ENCODE results near the gene GRAMD1A. TPM values are rescaled to one million over a fixed set of nuclear protein-coding genes. Genes with fewer than 3 reads are reported as not detected.

Gene GRAMD1A
- total and polyA plus RNA-seq, 9 of the 15 experiments (the other 6 are each of a cell fraction or from before 2014, with no cell fraction given): 1.4 to 63.8 (median 38.5) TPM

DNA sequence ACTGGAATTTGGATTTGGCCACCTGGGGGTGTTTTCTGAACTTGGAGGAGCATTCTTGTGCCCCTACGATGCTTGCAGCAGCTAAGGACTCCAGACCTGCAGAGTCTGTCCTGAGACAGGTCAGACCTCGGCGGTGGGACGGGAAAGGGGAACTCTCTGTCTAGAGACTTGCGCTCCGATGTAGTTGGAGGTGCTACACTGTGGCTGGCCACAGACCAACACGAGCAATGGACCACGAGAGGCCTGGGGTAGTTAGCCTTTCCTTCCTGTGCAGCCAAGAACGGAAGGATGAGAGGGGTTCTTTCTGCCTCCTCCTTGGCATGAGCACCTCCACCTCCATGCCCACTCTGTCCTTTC lies 5.9 kb upstream of the GRAMD1A start:
- 44% methylated on average over 8 of the region's 9 CpGs for WGBS (ENCODE audit: insufficient coverage, low coverage, missing lambda C conversion rate)
- no peaks in the 10 kb centered on the region for H3K9me1 ChIP-seq (ENCODE audit: control insufficient read depth, insufficient read depth, low read length)
- 0 out of 2 replicates have a peak, but pooled peaks cover 2% of the 10 kb centered on the region for H3K9me3 ChIP-seq (replicated peaks; ENCODE audit: control insufficient read depth, insufficient read depth, low read depth, low read length)
- ChIA-PET CTCF (ENCODE audit: low intra/inter-chr PET ratio) (no interaction called here), POLR2A (no interaction called here)
- peaks cover 7 to 10% of the 10 kb centered on the region in 2 experiments; a peak in 4 of 5 replicates for H3K4me1 ChIP-seq (replicated peaks in 1 of 2; ENCODE audit: control insufficient read depth in 2 of 2, insufficient read depth in 2 of 2, low read length in 2 of 2)
- H3K36me3 ChIP-seq (ENCODE audit: control insufficient read depth, insufficient read depth, low read length): no peaks in the 10 kb centered on the region
- H2AFZ ChIP-seq (ENCODE audit: low read depth, low read length): peak overlapping the region; percentile 49; the same call in 1 of the 2 replicates
- TF ChIP-seq DPF2 (IDR thresholded peaks at IDR 0.05) (no peak), CBX3 (IDR thresholded peaks at IDR 0.05; ENCODE audit: borderline replicate concordance in 1 of 2, low read length in 2 of 2) (0 out of 3 replicates have a peak, but pooled peaks of 1 of the 2 experiments have one; percentile 8), IFI16 (CRISPR knock-in tag; IDR thresholded peaks at IDR 0.05) (no peak), SMARCA5 (IDR thresholded peaks at IDR 0.05) (no peak)
- BruUV-seq (replicated peaks): no TSS peak
- no peak overlapping the region for H3K4me3 ChIP-seq
- no peaks in the 10 kb centered on the region for H3K79me2 ChIP-seq (ENCODE audit: control insufficient read depth, insufficient read depth, low read length)
- peaks cover 0 to 10% of the 10 kb centered on the region in 2 experiments; a peak in 1 of 5 replicates for H3K27me3 ChIP-seq (ENCODE audit: control insufficient read depth in 2 of 2, insufficient read depth in 2 of 2, low read length in 2 of 2)
- in situ Hi-C loops (cut with MboI): no loop called here
- no peak overlapping the region for H3K27ac ChIP-seq (ENCODE audit: extremely low read depth, low read depth, low read length)
- H3K4me2 ChIP-seq (ENCODE audit: insufficient read depth, low read length): no peak overlapping the region
- DNase-seq (ENCODE audit: extremely low read depth in 1 of 4, low spot score in 3 of 4) (no peak), FAIRE-seq (no peak), ATAC-seq (no peak)
- H3K9ac ChIP-seq (ENCODE audit: insufficient read depth in 1 of 2, low read depth in 2 of 2, low read length in 2 of 2): no peak overlapping the region
- intact Hi-C loops (cut with micrococcal nuclease): no loop called here
- no peaks in the 10 kb centered on the region for H4K20me1 ChIP-seq (replicated peaks; ENCODE audit: control insufficient read depth, insufficient read depth, low read length)

DNA sequence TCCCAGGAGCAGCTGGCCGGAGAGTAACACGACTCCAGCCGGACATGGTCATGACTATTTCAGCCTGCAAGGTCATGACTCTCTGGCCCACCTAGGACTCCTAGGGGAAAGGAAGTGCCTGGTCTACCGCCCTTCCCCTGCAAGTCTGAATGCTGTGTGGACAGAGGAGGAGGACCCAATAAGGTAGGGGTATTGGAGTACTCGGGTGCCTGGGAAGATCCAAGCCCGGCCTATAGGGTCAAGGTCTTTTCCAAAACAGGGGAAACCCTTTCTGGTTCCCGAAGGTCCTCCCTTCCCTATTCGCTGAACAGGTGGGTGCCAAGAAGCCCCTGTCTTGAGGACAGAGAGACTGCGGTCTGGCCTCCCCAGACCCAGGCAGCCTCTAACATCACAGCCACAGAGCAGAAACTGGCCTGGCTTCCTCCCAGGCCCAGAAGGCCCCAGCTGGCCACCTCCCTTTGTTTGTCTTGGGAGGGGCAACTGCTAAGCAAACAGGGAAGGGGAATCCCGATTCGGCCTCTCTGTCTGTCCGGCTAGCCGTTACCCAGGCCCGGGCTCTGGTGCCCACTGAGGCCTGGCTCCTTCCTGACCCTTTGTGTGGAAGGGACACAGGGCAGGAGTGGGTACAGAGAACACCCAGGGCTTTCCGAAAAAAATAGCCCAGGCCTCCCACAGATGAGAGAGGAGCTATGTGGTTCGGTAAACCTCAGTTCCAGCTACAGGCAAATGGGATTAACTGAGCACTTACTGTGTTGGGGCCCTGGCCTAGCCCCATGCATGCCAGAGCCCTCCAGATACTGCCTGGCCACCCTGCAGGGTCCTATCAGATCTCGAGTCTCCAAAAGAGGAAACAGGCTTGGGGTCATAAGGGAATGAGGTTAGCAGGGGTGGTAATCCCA lies 5.2 kb upstream of the GRAMD1A start:
- no peak for TF ChIP-seq SMAD2 (IDR thresholded peaks at IDR 0.05; ENCODE audit: low read depth, low read length)
- 0 out of 3 replicates have a peak, but pooled peaks of 1 of the 2 experiments have one; percentile 5 for TF ChIP-seq CBX3 (IDR thresholded peaks at IDR 0.05; ENCODE audit: borderline replicate concordance in 1 of 2, low read length in 2 of 2)
- TF ChIP-seq ZNF445 (CRISPR knock-in tag; IDR thresholded peaks at IDR 0.05; ENCODE audit: low read depth): peak; percentile 39; the same call in 1 of the 2 replicates
- peak in 1 of 2 experiments; percentile 75; a peak in 2 of 4 replicates for TF ChIP-seq FOXA3 (CRISPR knock-in tag; conservative IDR thresholded peaks at IDR 0.05 in 1 of 2, IDR thresholded peaks at IDR 0.05 in 1 of 2)
- ChIA-PET CTCF (ENCODE audit: low intra/inter-chr PET ratio) (no interaction called here), POLR2A (no interaction called here)
- H3K79me2 ChIP-seq (ENCODE audit: control insufficient read depth, insufficient read depth, low read length): peaks cover 4% of the 10 kb centered on the region; the same call in 1 of the 3 replicates
- intact Hi-C loops (cut with micrococcal nuclease) (no loop called here), in situ Hi-C loops (cut with MboI) (no loop called here)
- WGBS (ENCODE audit: insufficient coverage, low coverage, missing lambda C conversion rate): 57% methylated on average over 14 of the region's 17 CpGs
- H3K4me1 ChIP-seq (replicated peaks in 1 of 2; ENCODE audit: control insufficient read depth in 2 of 2, insufficient read depth in 2 of 2, low read length in 2 of 2): peaks cover 8 to 17% of the 10 kb centered on the region in 2 experiments; a peak in 4 of 5 replicates
- no peaks in the 10 kb centered on the region for H3K9me1 ChIP-seq (ENCODE audit: control insufficient read depth, insufficient read depth, low read length)
- no peaks in the 10 kb centered on the region for H3K36me3 ChIP-seq (ENCODE audit: control insufficient read depth, insufficient read depth, low read length)
- BruUV-seq (replicated peaks): no TSS peak
- H3K4me3 ChIP-seq: no peak overlapping the region
- DNase-seq (ENCODE audit: extremely low read depth in 1 of 4, low spot score in 3 of 4) (no peak), FAIRE-seq (peak; percentile 40), ATAC-seq (no peak)
- no peak overlapping the region for H3K4me2 ChIP-seq (ENCODE audit: insufficient read depth, low read length)
- H3K27ac ChIP-seq (ENCODE audit: extremely low read depth, low read depth, low read length): no peak overlapping the region
- H2AFZ ChIP-seq (ENCODE audit: low read depth, low read length): peak overlapping the region; percentile 49
- H3K27me3 ChIP-seq (ENCODE audit: control insufficient read depth in 2 of 2, insufficient read depth in 2 of 2, low read length in 2 of 2): peaks cover 0 to 7% of the 10 kb centered on the region in 2 experiments; a peak in 1 of 5 replicates
- no peaks in the 10 kb centered on the region for H4K20me1 ChIP-seq (replicated peaks; ENCODE audit: control insufficient read depth, insufficient read depth, low read length)
- peak overlapping the region in 1 of 2 experiments; percentile 50; a peak in 1 of 4 replicates for H3K9ac ChIP-seq (ENCODE audit: insufficient read depth in 1 of 2, low read depth in 2 of 2, low read length in 2 of 2)
- 0 out of 2 replicates have a peak, but pooled peaks cover 2% of the 10 kb centered on the region for H3K9me3 ChIP-seq (replicated peaks; ENCODE audit: control insufficient read depth, insufficient read depth, low read depth, low read length)
